HEK293 (cell line): ENCODE data around the gene EHD1.

Experiments used
- BCL11B ChIP-seq: fragments of 450-650 bp; formaldehyde crosslinking; IDR thresholded peaks from 2 replicates; pipeline ENCODE4 v1.5.1; 2016; ENCODE audit warnings: low read depth, missing biosample characterization, missing genetic modification characterization
- GFI1B ChIP-seq: fragments of 450-650 bp; formaldehyde crosslinking; IDR thresholded peaks from 2 replicates; pipeline ENCODE4 v1.5.1; 2016; ENCODE audit warnings: missing biosample characterization, missing genetic modification characterization
- GLIS1 ChIP-seq: fragments of 450-650 bp; formaldehyde crosslinking; IDR thresholded peaks from 2 replicates; pipeline ENCODE4 v1.5.1; 2016; ENCODE audit warnings: missing biosample characterization, missing genetic modification characterization
- IKZF3 ChIP-seq: fragments of 450-650 bp; IDR thresholded peaks from 2 replicates; pipeline ENCODE4 v1.5.0; 2018; ENCODE audit warnings: missing biosample characterization, mild to moderate bottlenecking, missing genetic modification characterization, moderate library complexity
- KLF16 ChIP-seq: fragments of 450-650 bp; formaldehyde crosslinking; IDR thresholded peaks from 2 replicates; pipeline ENCODE4 v1.5.1; 2017; ENCODE audit warnings: missing biosample characterization, missing genetic modification characterization
- KLF9 ChIP-seq: fragments of 450-650 bp; formaldehyde crosslinking; IDR thresholded peaks from 2 replicates; pipeline ENCODE4 v1.5.1; 2016; ENCODE audit warnings: missing biosample characterization, missing genetic modification characterization, low read depth
- MYNN ChIP-seq: fragments of 450-650 bp; formaldehyde crosslinking; IDR thresholded peaks from 2 replicates; pipeline ENCODE4 v1.5.1; 2016; ENCODE audit warnings: missing biosample characterization, missing genetic modification characterization, borderline replicate concordance
- TCF7L2 ChIP-seq: IDR thresholded peaks from 2 replicates; pipeline ENCODE4 v1.6.1; 2011; ENCODE audit warnings: low read depth, mild to moderate bottlenecking, inconsistent platforms, low read length, moderate library complexity, borderline replicate concordance
- YY1 ChIP-seq: fragments of 450-650 bp; formaldehyde crosslinking; IDR thresholded peaks from 2 replicates; pipeline ENCODE4 v1.5.1; 2018; ENCODE audit warnings: missing biosample characterization, missing genetic modification characterization
- ZBTB21 ChIP-seq: fragments of 450-650 bp; formaldehyde crosslinking; IDR thresholded peaks from 2 replicates; pipeline ENCODE4 v1.5.1; 2017; ENCODE audit warnings: missing biosample characterization, missing genetic modification characterization
- ZEB2 ChIP-seq: fragments of 450-650 bp; formaldehyde crosslinking; IDR thresholded peaks from 2 replicates; pipeline ENCODE4 v1.5.1; 2016; ENCODE audit warnings: missing biosample characterization, missing genetic modification characterization
- ZFP69B ChIP-seq: fragments of 450-650 bp; formaldehyde crosslinking; IDR thresholded peaks from 2 replicates; pipeline ENCODE4 v1.5.1; 2016; ENCODE audit warnings: missing biosample characterization, missing genetic modification characterization
- ZNF169 ChIP-seq: fragments of 450-650 bp; formaldehyde crosslinking; IDR thresholded peaks from 2 replicates; pipeline ENCODE4 v1.5.1; 2016; ENCODE audit warnings: missing biosample characterization, missing genetic modification characterization
- ZNF184 ChIP-seq: fragments of 450-650 bp; IDR thresholded peaks from 2 replicates; pipeline ENCODE4 v1.5.1; 2018; ENCODE audit warnings: missing biosample characterization, mild to moderate bottlenecking, missing genetic modification characterization
- ZNF19 ChIP-seq: fragments of 450-650 bp; formaldehyde crosslinking; IDR thresholded peaks from 2 replicates; pipeline ENCODE4; 2016; ENCODE audit warnings: missing biosample characterization, missing genetic modification characterization, low read depth
- ZNF221 ChIP-seq: fragments of 450-650 bp; formaldehyde crosslinking; IDR thresholded peaks from 2 replicates; pipeline ENCODE4 v1.5.1; 2017; ENCODE audit warnings: missing biosample characterization, missing genetic modification characterization, borderline replicate concordance
- ZNF335 ChIP-seq: fragments of 450-650 bp; formaldehyde crosslinking; conservative IDR thresholded peaks from 2 replicates; pipeline ENCODE4 v1.5.1; 2016; ENCODE audit warnings: missing biosample characterization, missing genetic modification characterization
- ZNF473 ChIP-seq: fragments of 450-650 bp; formaldehyde crosslinking; IDR thresholded peaks from 2 replicates; pipeline ENCODE4 v1.5.1; 2017; ENCODE audit warnings: missing biosample characterization, missing genetic modification characterization
- ZNF558 ChIP-seq: fragments of 450-650 bp; formaldehyde crosslinking; IDR thresholded peaks from 2 replicates; pipeline ENCODE4 v1.5.1; 2016; ENCODE audit warnings: missing biosample characterization, missing genetic modification characterization
- ZNF571 ChIP-seq: fragments of 450-650 bp; formaldehyde crosslinking; IDR thresholded peaks from 2 replicates; pipeline ENCODE4 v1.5.0; 2017; ENCODE audit warnings: missing biosample characterization, missing genetic modification characterization
- ZNF624 ChIP-seq: fragments of 450-650 bp; formaldehyde crosslinking; IDR thresholded peaks from 2 replicates; pipeline ENCODE4 v1.5.1; 2017; ENCODE audit warnings: missing biosample characterization, missing genetic modification characterization
- ZNF654 ChIP-seq: fragments of 450-650 bp; formaldehyde crosslinking; IDR thresholded peaks from 2 replicates; pipeline ENCODE4 v1.5.1; 2016; ENCODE audit warnings: low read depth, missing biosample characterization, missing genetic modification characterization
- ZNF701 ChIP-seq: fragments of 450-650 bp; formaldehyde crosslinking; IDR thresholded peaks from 2 replicates; pipeline ENCODE4 v1.5.1; 2016; ENCODE audit warnings: missing biosample characterization, missing genetic modification characterization
- ZNF777 ChIP-seq: fragments of 450-650 bp; formaldehyde crosslinking; IDR thresholded peaks from 2 replicates; pipeline ENCODE4 v1.5.1; 2017; ENCODE audit warnings: missing biosample characterization, missing genetic modification characterization, borderline replicate concordance
- ZSCAN23 ChIP-seq: fragments of 450-650 bp; formaldehyde crosslinking; IDR thresholded peaks from 2 replicates; pipeline ENCODE4 v1.5.1; 2016; ENCODE audit warnings: missing biosample characterization, missing genetic modification characterization
- TF ChIP-seq, protein P1 (sequence below): fragments of 450-650 bp; formaldehyde crosslinking; IDR thresholded peaks from 2 replicates; pipeline ENCODE4 v1.5.1; 2016; ENCODE audit warnings: missing biosample characterization, missing genetic modification characterization
- TF ChIP-seq, protein P2 (sequence below): fragments of 450-650 bp; formaldehyde crosslinking; IDR thresholded peaks from 2 replicates; pipeline ENCODE4 v1.5.1; 2016; ENCODE audit warnings: missing biosample characterization, missing genetic modification characterization
- TF ChIP-seq, protein P3 (sequence below): fragments of 450-650 bp; formaldehyde crosslinking; IDR thresholded peaks from 2 replicates; pipeline ENCODE4 v1.5.1; 2017; ENCODE audit warnings: missing biosample characterization, missing genetic modification characterization
- TF ChIP-seq, protein P4 (sequence below): fragments of 450-650 bp; formaldehyde crosslinking; IDR thresholded peaks from 2 replicates; pipeline ENCODE4 v1.5.1; 2016; ENCODE audit warnings: missing biosample characterization, missing genetic modification characterization
- TF ChIP-seq, protein P5 (sequence below): fragments of 450-650 bp; formaldehyde crosslinking; IDR thresholded peaks from 2 replicates; pipeline ENCODE4 v1.5.1; 2017; ENCODE audit warnings: missing biosample characterization, mild to moderate bottlenecking, missing genetic modification characterization, moderate library complexity
- TF ChIP-seq, protein P6 (sequence below): fragments of 450-650 bp; IDR thresholded peaks from 2 replicates; pipeline ENCODE4 v1.5.1; 2018; ENCODE audit warnings: missing biosample characterization, missing genetic modification characterization
- TF ChIP-seq, protein P7 (sequence below): fragments of 450-650 bp; formaldehyde crosslinking; IDR thresholded peaks from 2 replicates; pipeline ENCODE4 v1.5.0; 2017; ENCODE audit warnings: missing biosample characterization, missing genetic modification characterization, borderline replicate concordance

Gene EHD1

DNA sequence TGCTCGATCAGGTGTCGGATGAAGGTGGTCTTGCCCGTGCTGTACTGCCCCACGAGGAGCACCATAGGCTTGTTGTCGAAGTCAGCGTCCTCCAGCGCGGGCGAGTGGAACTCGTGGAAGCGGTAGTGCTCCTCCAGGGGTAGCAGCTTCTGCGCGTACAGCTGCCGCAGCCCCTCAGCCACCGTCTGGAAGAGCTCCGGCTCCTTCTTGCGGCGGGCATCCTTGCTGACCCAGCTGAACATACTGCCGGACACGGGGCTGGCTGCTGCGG is 263 bp downstream of the EHD1 start (continued):
- TF ChIP-seq ZFP69B (tag by site-specific recombination) (0 out of 2 replicates have a peak, but pooled peaks have one; percentile 5), MYNN (tag by site-specific recombination) (no peak), IKZF3 (no peak), ZNF335 (tag by site-specific recombination) (no peak; the same call in 1 of the 2 replicates), ZNF654 (tag by site-specific recombination) (no peak), ZBTB21 (tag by site-specific recombination) (no peak), ZNF558 (no peak), ZNF169 (tag by site-specific recombination) (no peak), ZNF19 (tag by site-specific recombination) (no peak), ZEB2 (no peak), KLF16 (no peak), ZNF624 (tag by site-specific recombination) (no peak), ZSCAN23 (tag by site-specific recombination) (no peak), ZNF184 (tag by site-specific recombination) (no peak), ZNF571 (no peak), ZNF221 (no peak), ZNF473 (no peak), TCF7L2 (no peak), ZNF777 (tag by site-specific recombination) (no peak), KLF9 (tag by site-specific recombination) (no peak), YY1 (tag by site-specific recombination) (no peak), ZNF701 (no peak), GLIS1 (tag by site-specific recombination) (no peak), BCL11B (no peak), GFI1B (no peak)
- TF ChIP-seq, protein P1, sequence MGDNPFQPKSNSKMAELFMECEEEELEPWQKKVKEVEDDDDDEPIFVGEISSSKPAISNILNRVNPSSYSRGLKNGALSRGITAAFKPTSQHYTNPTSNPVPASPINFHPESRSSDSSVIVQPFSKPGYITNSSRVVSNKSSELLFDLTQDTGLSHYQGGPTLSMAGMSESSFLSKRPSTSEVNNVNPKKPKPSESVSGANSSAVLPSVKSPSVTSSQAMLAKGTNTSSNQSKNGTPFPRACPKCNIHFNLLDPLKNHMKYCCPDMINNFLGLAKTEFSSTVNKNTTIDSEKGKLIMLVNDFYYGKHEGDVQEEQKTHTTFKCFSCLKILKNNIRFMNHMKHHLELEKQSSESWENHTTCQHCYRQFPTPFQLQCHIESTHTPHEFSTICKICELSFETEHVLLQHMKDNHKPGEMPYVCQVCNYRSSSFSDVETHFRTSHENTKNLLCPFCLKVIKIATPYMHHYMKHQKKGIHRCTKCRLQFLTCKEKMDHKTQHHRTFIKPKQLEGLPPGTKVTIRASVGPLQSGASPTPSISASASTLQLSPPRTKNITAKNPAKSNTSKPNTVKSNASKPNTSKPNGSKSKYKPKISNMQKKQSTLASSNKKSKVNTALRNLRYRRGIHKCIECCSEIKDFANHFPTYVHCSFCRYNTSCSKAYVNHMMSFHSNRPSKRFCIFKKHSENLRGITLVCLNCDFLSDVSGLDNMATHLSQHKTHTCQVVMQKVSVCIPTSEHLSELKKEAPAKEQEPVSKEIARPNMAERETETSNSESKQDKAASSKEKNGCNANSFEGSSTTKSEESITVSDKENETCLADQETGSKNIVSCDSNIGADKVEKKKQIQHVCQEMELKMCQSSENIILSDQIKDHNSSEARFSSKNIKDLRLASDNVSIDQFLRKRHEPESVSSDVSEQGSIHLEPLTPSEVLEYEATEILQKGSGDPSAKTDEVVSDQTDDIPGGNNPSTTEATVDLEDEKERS (tag by site-specific recombination) = no peak
- TF ChIP-seq, protein P2, sequence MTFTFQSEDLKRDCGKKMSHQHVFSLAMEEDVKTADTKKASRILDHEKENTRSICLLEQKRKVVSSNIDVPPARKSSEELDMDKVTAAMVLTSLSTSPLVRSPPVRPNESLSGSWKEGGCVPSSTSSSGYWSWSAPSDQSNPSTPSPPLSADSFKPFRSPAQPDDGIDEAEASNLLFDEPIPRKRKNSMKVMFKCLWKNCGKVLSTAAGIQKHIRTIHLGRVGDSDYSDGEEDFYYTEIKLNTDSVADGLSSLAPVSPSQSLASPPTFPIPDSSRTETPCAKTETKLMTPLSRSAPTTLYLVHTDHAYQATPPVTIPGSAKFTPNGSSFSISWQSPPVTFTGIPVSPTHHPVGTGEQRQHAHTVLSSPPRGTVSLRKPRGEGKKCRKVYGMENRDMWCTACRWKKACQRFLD = no peak
- TF ChIP-seq, protein P3, sequence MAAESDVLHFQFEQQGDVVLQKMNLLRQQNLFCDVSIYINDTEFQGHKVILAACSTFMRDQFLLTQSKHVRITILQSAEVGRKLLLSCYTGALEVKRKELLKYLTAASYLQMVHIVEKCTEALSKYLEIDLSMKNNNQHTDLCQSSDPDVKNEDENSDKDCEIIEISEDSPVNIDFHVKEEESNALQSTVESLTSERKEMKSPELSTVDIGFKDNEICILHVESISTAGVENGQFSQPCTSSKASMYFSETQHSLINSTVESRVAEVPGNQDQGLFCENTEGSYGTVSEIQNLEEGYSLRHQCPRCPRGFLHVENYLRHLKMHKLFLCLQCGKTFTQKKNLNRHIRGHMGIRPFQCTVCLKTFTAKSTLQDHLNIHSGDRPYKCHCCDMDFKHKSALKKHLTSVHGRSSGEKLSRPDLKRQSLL (tag by site-specific recombination) = no peak
- TF ChIP-seq, protein P4, sequence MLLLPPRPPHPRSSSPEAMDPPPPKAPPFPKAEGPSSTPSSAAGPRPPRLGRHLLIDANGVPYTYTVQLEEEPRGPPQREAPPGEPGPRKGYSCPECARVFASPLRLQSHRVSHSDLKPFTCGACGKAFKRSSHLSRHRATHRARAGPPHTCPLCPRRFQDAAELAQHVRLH (tag by site-specific recombination) = no peak
- TF ChIP-seq, protein P5, sequence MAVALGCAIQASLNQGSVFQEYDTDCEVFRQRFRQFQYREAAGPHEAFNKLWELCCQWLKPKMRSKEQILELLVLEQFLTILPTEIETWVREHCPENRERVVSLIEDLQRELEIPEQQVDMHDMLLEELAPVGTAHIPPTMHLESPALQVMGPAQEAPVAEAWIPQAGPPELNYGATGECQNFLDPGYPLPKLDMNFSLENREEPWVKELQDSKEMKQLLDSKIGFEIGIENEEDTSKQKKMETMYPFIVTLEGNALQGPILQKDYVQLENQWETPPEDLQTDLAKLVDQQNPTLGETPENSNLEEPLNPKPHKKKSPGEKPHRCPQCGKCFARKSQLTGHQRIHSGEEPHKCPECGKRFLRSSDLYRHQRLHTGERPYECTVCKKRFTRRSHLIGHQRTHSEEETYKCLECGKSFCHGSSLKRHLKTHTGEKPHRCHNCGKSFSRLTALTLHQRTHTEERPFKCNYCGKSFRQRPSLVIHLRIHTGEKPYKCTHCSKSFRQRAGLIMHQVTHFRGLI (tag by site-specific recombination) = no peak
- TF ChIP-seq, protein P6, sequence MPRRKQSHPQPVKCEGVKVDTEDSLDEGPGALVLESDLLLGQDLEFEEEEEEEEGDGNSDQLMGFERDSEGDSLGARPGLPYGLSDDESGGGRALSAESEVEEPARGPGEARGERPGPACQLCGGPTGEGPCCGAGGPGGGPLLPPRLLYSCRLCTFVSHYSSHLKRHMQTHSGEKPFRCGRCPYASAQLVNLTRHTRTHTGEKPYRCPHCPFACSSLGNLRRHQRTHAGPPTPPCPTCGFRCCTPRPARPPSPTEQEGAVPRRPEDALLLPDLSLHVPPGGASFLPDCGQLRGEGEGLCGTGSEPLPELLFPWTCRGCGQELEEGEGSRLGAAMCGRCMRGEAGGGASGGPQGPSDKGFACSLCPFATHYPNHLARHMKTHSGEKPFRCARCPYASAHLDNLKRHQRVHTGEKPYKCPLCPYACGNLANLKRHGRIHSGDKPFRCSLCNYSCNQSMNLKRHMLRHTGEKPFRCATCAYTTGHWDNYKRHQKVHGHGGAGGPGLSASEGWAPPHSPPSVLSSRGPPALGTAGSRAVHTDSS (tag by site-specific recombination) = no peak
- TF ChIP-seq, protein P7, sequence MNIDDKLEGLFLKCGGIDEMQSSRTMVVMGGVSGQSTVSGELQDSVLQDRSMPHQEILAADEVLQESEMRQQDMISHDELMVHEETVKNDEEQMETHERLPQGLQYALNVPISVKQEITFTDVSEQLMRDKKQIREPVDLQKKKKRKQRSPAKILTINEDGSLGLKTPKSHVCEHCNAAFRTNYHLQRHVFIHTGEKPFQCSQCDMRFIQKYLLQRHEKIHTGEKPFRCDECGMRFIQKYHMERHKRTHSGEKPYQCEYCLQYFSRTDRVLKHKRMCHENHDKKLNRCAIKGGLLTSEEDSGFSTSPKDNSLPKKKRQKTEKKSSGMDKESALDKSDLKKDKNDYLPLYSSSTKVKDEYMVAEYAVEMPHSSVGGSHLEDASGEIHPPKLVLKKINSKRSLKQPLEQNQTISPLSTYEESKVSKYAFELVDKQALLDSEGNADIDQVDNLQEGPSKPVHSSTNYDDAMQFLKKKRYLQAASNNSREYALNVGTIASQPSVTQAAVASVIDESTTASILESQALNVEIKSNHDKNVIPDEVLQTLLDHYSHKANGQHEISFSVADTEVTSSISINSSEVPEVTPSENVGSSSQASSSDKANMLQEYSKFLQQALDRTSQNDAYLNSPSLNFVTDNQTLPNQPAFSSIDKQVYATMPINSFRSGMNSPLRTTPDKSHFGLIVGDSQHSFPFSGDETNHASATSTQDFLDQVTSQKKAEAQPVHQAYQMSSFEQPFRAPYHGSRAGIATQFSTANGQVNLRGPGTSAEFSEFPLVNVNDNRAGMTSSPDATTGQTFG (tag by site-specific recombination) = no peak
